Measurements from ENCODE around the gene EXOC4.

The EXOC4 gene

GRCh38 chr7:133358708-133359107 is 105.8 kb downstream of the EXOC4 start:
- no peaks in the 10 kb centered on the region for H3K79me1 ChIP-seq (ENCODE audit: low read depth, low read length)
- no peaks in the 10 kb centered on the region for H3K9me3 ChIP-seq (replicated peaks in 1 of 2; ENCODE audit: control insufficient read depth in 2 of 2, insufficient read depth in 1 of 2, low read depth in 1 of 2, low read length in 2 of 2)
- no peaks in the 10 kb centered on the region for H3K4me1 ChIP-seq (ENCODE audit: control insufficient read depth in 2 of 2, insufficient read depth in 1 of 2, low read depth in 1 of 2, low read length in 2 of 2)
- H2BK12ac ChIP-seq (ENCODE audit: low read length) = no peak overlapping the region
- no peak overlapping the region for H2BK5ac ChIP-seq (ENCODE audit: low read length)
- H3K27me3 ChIP-seq (ENCODE audit: control insufficient read depth in 3 of 3, insufficient read depth in 3 of 3, low read depth in 1 of 3, low read length in 3 of 3) = no peaks in the 10 kb centered on the region
- H2BK15ac ChIP-seq (ENCODE audit: low read length) = no peak overlapping the region
- no peak overlapping the region for H3K4me3 ChIP-seq (ENCODE audit: low read length in 2 of 2)
- H3K4me2 ChIP-seq (ENCODE audit: insufficient read depth, low read length, poor library complexity, severe bottlenecking) = no peak overlapping the region
- no peak overlapping the region for H3K14ac ChIP-seq (ENCODE audit: low read length)
- H2AFZ ChIP-seq (ENCODE audit: low read length) = no peak overlapping the region
- no peak for DNase-seq (ENCODE audit: low spot score)
- no peak overlapping the region for H4K91ac ChIP-seq (ENCODE audit: low read depth, low read length, poor library complexity)
- H2AK5ac ChIP-seq (ENCODE audit: low read depth, low read length) = no peak overlapping the region
- no peak overlapping the region for H3K18ac ChIP-seq (ENCODE audit: low read length)
- no peak overlapping the region for H3K23ac ChIP-seq (ENCODE audit: low read depth, low read length, poor library complexity)
- no peak overlapping the region for H3K27ac ChIP-seq (replicated peaks; ENCODE audit: low read length)
- WGBS, 2 donors (ENCODE audit: extremely low coverage in 2 of 2, insufficient read length in 2 of 2, insufficient replicate concordance in 1 of 2) = no CpG with 5 or more reads among the region's 3 CpGs
- no peak overlapping the region for H4K8ac ChIP-seq (ENCODE audit: low read depth, low read length)
- no peak overlapping the region for H2BK120ac ChIP-seq (ENCODE audit: low read depth, low read length)
- H3K4ac ChIP-seq (ENCODE audit: low read length) = no peak overlapping the region
- H3K36me3 ChIP-seq (replicated peaks in 1 of 2; ENCODE audit: control insufficient read depth in 2 of 2, insufficient read depth in 2 of 2, low read length in 2 of 2) = peaks cover 0 to 11% of the 10 kb centered on the region in 2 donors
- no peak overlapping the region for H3K9ac ChIP-seq (ENCODE audit: low read depth, low read length, poor library complexity)

- H4K8ac ChIP-seq (ENCODE audit: low read depth, low read length) = no peak overlapping the region
- H3K4me1 ChIP-seq (ENCODE audit: control insufficient read depth in 2 of 2, insufficient read depth in 1 of 2, low read depth in 1 of 2, low read length in 2 of 2) = no peaks in the 10 kb centered on the region
- no peak overlapping the region for H2BK120ac ChIP-seq (ENCODE audit: low read depth, low read length)
- no peak overlapping the region for H2AFZ ChIP-seq (ENCODE audit: low read length)
- H3K4me3 ChIP-seq (ENCODE audit: low read length in 2 of 2) = no peak overlapping the region
- no peak overlapping the region for H2BK5ac ChIP-seq (ENCODE audit: low read length)
- H3K23ac ChIP-seq (ENCODE audit: low read depth, low read length, poor library complexity) = no peak overlapping the region
- H3K36me3 ChIP-seq (replicated peaks in 1 of 2; ENCODE audit: control insufficient read depth in 2 of 2, insufficient read depth in 2 of 2, low read length in 2 of 2) = peaks cover 0 to 11% of the 10 kb centered on the region in 2 donors
- DNase-seq (ENCODE audit: low spot score) = no peak
- H3K9me3 ChIP-seq (replicated peaks in 1 of 2; ENCODE audit: control insufficient read depth in 2 of 2, insufficient read depth in 1 of 2, low read depth in 1 of 2, low read length in 2 of 2) = no peaks in the 10 kb centered on the region
- H2BK12ac ChIP-seq (ENCODE audit: low read length) = no peak overlapping the region
- H3K79me1 ChIP-seq (ENCODE audit: low read depth, low read length) = no peaks in the 10 kb centered on the region
- H3K9ac ChIP-seq (ENCODE audit: low read depth, low read length, poor library complexity) = no peak overlapping the region
- no peak overlapping the region for H3K27ac ChIP-seq (replicated peaks; ENCODE audit: low read length)
- H3K4me2 ChIP-seq (ENCODE audit: insufficient read depth, low read length, poor library complexity, severe bottlenecking) = no peak overlapping the region
- H3K4ac ChIP-seq (ENCODE audit: low read length) = no peak overlapping the region
- H2BK15ac ChIP-seq (ENCODE audit: low read length) = no peak overlapping the region
- H3K18ac ChIP-seq (ENCODE audit: low read length) = no peak overlapping the region
- H2AK5ac ChIP-seq (ENCODE audit: low read depth, low read length) = no peak overlapping the region
- no peak overlapping the region for H3K14ac ChIP-seq (ENCODE audit: low read length)
- no peak overlapping the region for H4K91ac ChIP-seq (ENCODE audit: low read depth, low read length, poor library complexity)
- no peaks in the 10 kb centered on the region for H3K27me3 ChIP-seq (ENCODE audit: control insufficient read depth in 3 of 3, insufficient read depth in 3 of 3, low read depth in 1 of 3, low read length in 3 of 3)
Measured at GRCh38 chr7:133359449-133359848, 106.6 kb downstream of the EXOC4 start.

GRCh38 chr7:133360201-133360600 is 107.3 kb downstream of the EXOC4 start:
- Histone ChIP-seq H3K4ac (ENCODE audit: low read length) (no peak overlapping the region), H2BK15ac (ENCODE audit: low read length) (no peak overlapping the region), H3K27ac (replicated peaks; ENCODE audit: low read length) (no peak overlapping the region), H3K4me1 (ENCODE audit: control insufficient read depth in 2 of 2, insufficient read depth in 1 of 2, low read depth in 1 of 2, low read length in 2 of 2) (no peaks in the 10 kb centered on the region), H2BK5ac (ENCODE audit: low read length) (no peak overlapping the region), H2AFZ (ENCODE audit: low read length) (no peak overlapping the region), H3K14ac (ENCODE audit: low read length) (no peak overlapping the region), H3K18ac (ENCODE audit: low read length) (no peak overlapping the region), H3K79me1 (ENCODE audit: low read depth, low read length) (no peaks in the 10 kb centered on the region), H2AK5ac (ENCODE audit: low read depth, low read length) (no peak overlapping the region), H3K4me2 (ENCODE audit: insufficient read depth, low read length, poor library complexity, severe bottlenecking) (no peak overlapping the region), H2BK12ac (ENCODE audit: low read length) (no peak overlapping the region), H3K36me3 (replicated peaks in 1 of 2; ENCODE audit: control insufficient read depth in 2 of 2, insufficient read depth in 2 of 2, low read length in 2 of 2) (peaks cover 0 to 11% of the 10 kb centered on the region in 2 donors), H4K91ac (ENCODE audit: low read depth, low read length, poor library complexity) (no peak overlapping the region), H3K27me3 (ENCODE audit: control insufficient read depth in 3 of 3, insufficient read depth in 3 of 3, low read depth in 1 of 3, low read length in 3 of 3) (no peaks in the 10 kb centered on the region), H3K9ac (ENCODE audit: low read depth, low read length, poor library complexity) (no peak overlapping the region), H4K8ac (ENCODE audit: low read depth, low read length) (no peak overlapping the region), H3K4me3 (ENCODE audit: low read length in 2 of 2) (no peak overlapping the region), H2BK120ac (ENCODE audit: low read depth, low read length) (no peak overlapping the region), H3K9me3 (replicated peaks in 1 of 2; ENCODE audit: control insufficient read depth in 2 of 2, insufficient read depth in 1 of 2, low read depth in 1 of 2, low read length in 2 of 2) (no peaks in the 10 kb centered on the region), H3K23ac (ENCODE audit: low read depth, low read length, poor library complexity) (no peak overlapping the region)
- no peak for DNase-seq (ENCODE audit: low spot score)
- no CpG with 5 or more reads among the region's 2 CpGs for WGBS, 2 donors (ENCODE audit: extremely low coverage in 2 of 2, insufficient read length in 2 of 2, insufficient replicate concordance in 1 of 2)

GRCh38 chr7:133361806-133362205 is 108.9 kb downstream of the EXOC4 start:
- Histone ChIP-seq H3K79me1 (ENCODE audit: low read depth, low read length) (no peaks in the 10 kb centered on the region), H3K27ac (replicated peaks; ENCODE audit: low read length) (no peak overlapping the region), H3K4me3 (ENCODE audit: low read length in 2 of 2) (no peak overlapping the region), H2BK5ac (ENCODE audit: low read length) (no peak overlapping the region), H3K27me3 (ENCODE audit: control insufficient read depth in 3 of 3, insufficient read depth in 3 of 3, low read depth in 1 of 3, low read length in 3 of 3) (no peaks in the 10 kb centered on the region), H3K18ac (ENCODE audit: low read length) (no peak overlapping the region), H3K4me2 (ENCODE audit: insufficient read depth, low read length, poor library complexity, severe bottlenecking) (no peak overlapping the region), H3K9me3 (replicated peaks in 1 of 2; ENCODE audit: control insufficient read depth in 2 of 2, insufficient read depth in 1 of 2, low read depth in 1 of 2, low read length in 2 of 2) (peaks cover 0 to 1% of the 10 kb centered on the region in 2 donors), H3K9ac (ENCODE audit: low read depth, low read length, poor library complexity) (no peak overlapping the region), H2BK15ac (ENCODE audit: low read length) (no peak overlapping the region), H4K91ac (ENCODE audit: low read depth, low read length, poor library complexity) (no peak overlapping the region), H3K36me3 (replicated peaks in 1 of 2; ENCODE audit: control insufficient read depth in 2 of 2, insufficient read depth in 2 of 2, low read length in 2 of 2) (peaks cover 0 to 5% of the 10 kb centered on the region in 2 donors), H4K8ac (ENCODE audit: low read depth, low read length) (no peak overlapping the region), H2BK120ac (ENCODE audit: low read depth, low read length) (no peak overlapping the region), H2AK5ac (ENCODE audit: low read depth, low read length) (no peak overlapping the region), H2AFZ (ENCODE audit: low read length) (no peak overlapping the region), H3K4ac (ENCODE audit: low read length) (no peak overlapping the region), H2BK12ac (ENCODE audit: low read length) (no peak overlapping the region), H3K4me1 (ENCODE audit: control insufficient read depth in 2 of 2, insufficient read depth in 1 of 2, low read depth in 1 of 2, low read length in 2 of 2) (no peaks in the 10 kb centered on the region), H3K23ac (ENCODE audit: low read depth, low read length, poor library complexity) (no peak overlapping the region), H3K14ac (ENCODE audit: low read length) (no peak overlapping the region)
- no peak for DNase-seq (ENCODE audit: low spot score)
